ENCODE measurements around the gene PGAP6. TPM values are rescaled to one million over a fixed set of nuclear protein-coding genes. Genes with fewer than 3 reads are reported as not detected.

The PGAP6 gene
- total and polyA plus RNA-seq, 12 donors = 18.2 to 66.7 (median 42.3) TPM

DNA sequence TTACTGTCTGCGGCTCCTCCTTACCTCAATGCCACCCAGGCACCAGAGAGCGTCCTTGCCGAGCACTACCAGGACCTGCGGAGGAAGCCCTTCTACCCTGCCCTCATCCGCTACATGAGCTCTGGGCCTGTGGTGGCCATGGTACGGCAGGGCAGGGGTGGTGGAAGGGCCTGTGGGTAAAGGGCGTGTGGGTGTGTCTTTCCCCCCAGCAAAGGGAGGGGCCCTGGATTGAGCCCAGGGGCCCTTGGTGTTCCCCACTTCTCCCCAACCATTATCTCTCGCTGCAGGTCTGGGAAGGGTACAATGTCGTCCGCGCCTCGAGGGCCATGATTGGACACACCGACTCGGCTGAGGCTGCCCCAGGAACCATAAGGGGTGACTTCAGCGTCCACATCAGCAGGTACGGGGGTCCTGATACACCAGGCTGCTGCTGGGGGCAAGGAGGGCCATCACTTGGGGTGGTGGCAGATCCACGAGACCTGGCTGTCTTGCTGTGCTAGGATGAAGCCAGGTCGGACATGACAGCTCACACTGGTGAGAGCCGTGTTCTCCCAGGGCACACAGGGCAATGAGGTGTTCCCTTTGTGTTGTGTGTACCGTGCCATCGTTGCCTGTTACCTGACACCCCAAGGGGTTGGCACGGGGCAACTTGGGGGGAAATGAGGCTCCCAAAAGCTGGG lies 17.7 kb upstream of the PGAP6 start:
- Histone ChIP-seq H3K36me3 (replicated peaks in 1 of 2) (no peaks in the 10 kb centered on the region), H3K4me1 (replicated peaks in 1 of 2) (peaks cover 23 to 24% of the 10 kb centered on the region in 2 donors), H3K4me3 (no peak overlapping the region), H3K27me3 (no peaks in the 10 kb centered on the region), H3K9me3 (replicated peaks in 1 of 3) (no peaks in the 10 kb centered on the region), H3K27ac (peak overlapping the region in 2 of 5 donors; percentile 87)
- TF ChIP-seq POLR2A (IDR thresholded peaks at IDR 0.05) (no peak), CTCF (IDR thresholded peaks at IDR 0.05) (no peak)
- intact Hi-C loops (cut with DNase I) = loop anchor here in 1 of 2 donors (10.0 kb wide), 1 partner anchor 125 kb away; the partner anchor contains the start of gene CAPN15
- no peak for DNase-seq
- WGBS, 4 donors = 71 to 86% (median 83%) methylated on average over 10 to 22 of the region's 22 CpGs

DNA sequence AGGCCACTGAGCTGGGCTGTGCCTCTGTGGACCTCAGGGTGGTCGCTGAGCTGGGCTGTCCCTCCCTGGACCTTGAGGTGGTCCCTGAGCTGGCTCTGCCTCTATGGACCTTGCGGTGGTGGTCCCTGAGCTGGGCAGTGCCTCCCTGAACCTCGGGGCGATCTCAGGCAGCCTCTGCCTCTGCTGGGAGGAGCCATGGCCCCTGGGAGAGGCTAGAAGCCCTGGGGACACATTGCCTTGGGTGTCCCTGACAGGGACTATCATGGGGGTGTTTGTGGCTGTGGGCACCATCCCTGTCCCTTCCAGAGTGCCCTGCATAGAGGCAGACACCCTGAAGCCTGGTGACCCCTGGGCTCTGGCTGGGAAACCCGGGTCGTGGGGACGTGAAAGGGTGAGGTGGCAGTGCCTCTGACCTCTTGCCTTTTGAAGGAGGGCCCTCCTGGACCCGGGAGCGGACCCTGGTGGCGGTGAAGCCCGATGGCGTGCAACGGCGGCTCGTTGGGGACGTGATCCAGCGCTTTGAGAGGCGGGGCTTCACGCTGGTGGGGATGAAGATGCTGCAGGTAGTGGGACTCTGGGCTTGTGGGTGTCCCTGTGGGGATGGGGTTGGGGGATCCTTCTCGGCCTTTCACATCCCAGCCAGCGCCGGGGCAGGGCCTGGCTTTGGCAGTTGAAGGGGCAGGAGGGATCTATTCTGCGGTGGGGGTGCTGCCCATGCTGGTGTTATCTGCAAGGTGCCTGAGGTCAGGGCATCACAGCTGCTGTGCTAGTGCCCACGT lies 17.0 kb upstream of the PGAP6 start:
- no peaks in the 10 kb centered on the region for H3K36me3 ChIP-seq (replicated peaks in 1 of 2)
- H3K4me1 ChIP-seq (replicated peaks in 1 of 2) = peaks cover 23 to 24% of the 10 kb centered on the region in 2 donors
- 64 to 84% (median 74%) methylated on average over 19 to 24 of the region's 24 CpGs for WGBS, 4 donors
- H3K27me3 ChIP-seq = no peaks in the 10 kb centered on the region
- no peaks in the 10 kb centered on the region for H3K9me3 ChIP-seq (replicated peaks in 1 of 3)
- H3K27ac ChIP-seq = peak overlapping the region; percentile 82 to 91 (median 87)
- H3K4me3 ChIP-seq = no peak overlapping the region
- peak in 1 of 7 donors; percentile 36 for DNase-seq
- TF ChIP-seq CTCF (IDR thresholded peaks at IDR 0.05) (no peak), POLR2A (IDR thresholded peaks at IDR 0.05) (no peak)
- intact Hi-C loops (cut with DNase I) = loop anchor here in 1 of 2 donors (10.0 kb wide), 1 partner anchor 126 kb away; the partner anchor contains the start of gene CAPN15

- H3K27ac ChIP-seq = peak overlapping the region; percentile 82 to 91 (median 87)
- peak overlapping the region in 1 of 4 donors; percentile 95 for H3K4me3 ChIP-seq
- peaks cover 22 to 24% of the 10 kb centered on the region in 2 donors for H3K4me1 ChIP-seq (replicated peaks in 1 of 2)
- H3K36me3 ChIP-seq (replicated peaks in 1 of 2) = no peaks in the 10 kb centered on the region
- TF ChIP-seq CTCF (IDR thresholded peaks at IDR 0.05) (peak; percentile 28 to 78 (median 49)), POLR2A (IDR thresholded peaks at IDR 0.05) (peak; percentile 31 to 76)
- peak; percentile 80 to 92 (median 89) for DNase-seq
- no peaks in the 10 kb centered on the region for H3K9me3 ChIP-seq (replicated peaks in 1 of 3)
- intact Hi-C loops (cut with DNase I) = loop anchor here in 1 of 2 donors (10.0 kb wide), 1 partner anchor 127 kb away; the partner anchor contains the start of gene CAPN15
- H3K27me3 ChIP-seq = no peaks in the 10 kb centered on the region
- WGBS, 4 donors = 9 to 35% (median 16%) methylated on average over 7 to 25 of the region's 29 CpGs
These were observed 16.1 kb upstream of the PGAP6 start for GRCh38 chr16:397736-398332.

Measured in adrenal gland (tissue), 12 donors.